Measurements from ENCODE around the gene SLC45A1.
"Not testable (repeated sequence)": the region's sequence is repeated elsewhere in the genome, so short reads cannot be mapped to it uniquely, and the experiment has no call there.

The SLC45A1 gene

DNA sequence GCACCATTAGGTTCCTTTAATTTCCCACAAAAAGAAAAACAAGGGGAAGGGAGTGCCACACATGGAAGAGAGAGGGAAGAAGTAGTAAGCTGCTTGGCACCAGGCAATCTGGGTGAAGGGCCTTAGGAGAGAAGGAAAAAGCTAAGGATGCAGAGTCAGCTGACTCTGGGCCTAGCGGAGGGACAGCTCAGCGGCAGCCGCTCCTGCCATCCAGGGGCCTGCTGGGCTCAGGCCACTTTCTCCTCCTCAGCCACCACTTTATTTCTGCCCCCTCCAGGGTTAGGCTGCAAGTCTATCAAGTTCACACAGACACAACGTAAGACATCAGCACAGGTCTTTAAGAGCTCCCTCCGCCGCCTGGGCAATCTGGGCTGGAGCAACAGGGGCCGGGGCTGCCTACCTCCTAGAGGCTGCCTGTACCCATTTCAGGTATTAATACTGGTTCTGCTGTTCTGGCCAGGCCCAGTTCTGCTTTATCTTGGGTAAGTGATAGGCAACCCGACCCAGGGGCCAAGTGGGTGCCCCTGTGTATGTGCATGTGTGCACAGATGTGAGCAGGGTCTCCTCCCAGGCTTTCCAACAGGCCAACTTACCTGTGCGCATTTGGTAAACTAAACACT, 53.6 kb downstream of the SLC45A1 start:
- no peak for DNase-seq

DNA sequence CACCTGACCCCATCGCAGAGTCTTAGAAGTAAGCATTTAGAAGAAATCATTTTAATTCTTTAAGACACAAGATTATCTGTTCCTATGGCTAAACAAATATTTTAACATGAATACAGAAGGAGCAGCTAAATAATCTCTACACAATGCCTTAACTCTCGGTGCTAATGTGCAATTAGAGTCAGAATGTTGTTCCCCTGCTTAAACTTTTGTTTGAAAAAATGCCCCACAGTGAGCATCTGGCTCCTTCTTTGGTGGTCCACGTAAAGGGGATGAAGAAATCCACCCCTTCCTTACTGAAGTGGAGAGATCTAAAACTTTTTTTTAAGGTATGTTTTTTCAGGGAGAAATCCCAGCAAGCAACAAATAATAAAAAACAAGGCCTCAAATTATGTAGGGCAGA, 55.2 kb downstream of the SLC45A1 start:
- no peak for DNase-seq

DNA sequence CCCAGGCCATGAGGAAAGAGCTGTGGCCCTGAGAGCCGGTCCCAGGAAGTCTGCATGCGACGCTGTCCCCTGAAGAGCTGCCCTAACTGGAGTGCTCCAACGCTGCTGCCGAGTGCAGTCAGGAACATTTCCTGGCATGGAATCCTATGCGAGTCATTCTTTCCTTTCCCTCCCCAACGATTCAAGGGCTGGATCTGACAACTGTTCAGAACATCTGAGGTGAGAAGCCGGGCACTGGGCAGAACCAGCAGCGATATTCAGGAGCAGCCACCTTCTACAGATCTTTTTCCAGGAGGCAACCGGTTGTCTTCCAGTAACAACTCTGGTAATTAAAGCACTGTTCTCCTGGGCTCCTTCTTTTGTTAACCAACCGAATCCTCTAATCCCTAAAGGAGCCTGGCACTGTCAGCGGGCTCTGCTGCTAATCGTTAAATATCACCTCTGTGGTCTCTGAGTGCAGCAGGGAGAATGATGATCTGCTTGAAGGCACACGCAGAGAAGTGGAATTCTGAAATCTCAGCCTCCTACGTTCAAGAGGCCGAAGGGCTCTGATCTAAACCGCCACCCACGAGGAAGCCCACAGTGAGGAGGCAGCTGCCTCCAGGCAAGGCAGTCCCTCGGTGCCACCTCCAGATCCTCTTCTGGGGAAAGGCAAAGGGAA, 55.8 kb downstream of the SLC45A1 start:
- DNase-seq: no peak

DNA sequence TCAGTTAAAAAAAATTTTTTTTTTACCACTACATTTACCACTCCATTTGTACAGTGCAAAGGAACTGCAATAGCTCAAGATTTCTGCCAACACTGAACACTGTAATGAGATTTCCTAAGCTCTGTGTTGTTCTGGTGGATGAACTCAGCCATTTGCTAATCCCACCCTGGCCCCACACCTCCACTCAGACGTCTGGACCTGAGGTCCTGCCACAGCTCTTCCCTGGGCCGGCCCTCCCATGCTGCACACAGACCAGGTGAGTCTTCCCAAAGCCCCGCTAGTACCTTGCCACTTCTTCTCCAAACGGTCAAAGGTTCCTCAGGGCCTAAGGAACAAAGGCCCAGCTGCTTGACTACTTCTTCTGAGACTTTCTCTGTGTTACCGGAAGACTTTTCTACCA, 56.4 kb downstream of the SLC45A1 start:
- no peak for DNase-seq

DNA sequence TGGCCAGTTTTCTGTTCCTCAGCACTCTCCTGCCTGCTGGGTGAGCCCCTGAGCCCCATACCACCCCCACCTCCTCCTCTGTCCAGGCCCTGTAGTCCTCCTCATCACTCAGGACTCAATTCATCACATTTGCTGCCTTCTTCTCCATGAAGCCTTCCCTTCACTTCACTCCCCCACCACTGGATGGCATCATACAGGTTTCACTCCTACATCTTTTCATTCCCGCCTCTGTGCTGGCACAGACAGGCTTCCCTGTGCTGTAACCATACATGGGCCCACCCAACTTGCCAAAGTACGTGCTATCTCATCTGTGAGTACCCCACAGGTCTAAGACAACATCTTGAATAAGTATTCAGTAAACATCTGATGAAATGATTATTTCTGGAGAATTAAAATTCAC, 56.9 kb downstream of the SLC45A1 start:
- DNase-seq: no peak

DNA sequence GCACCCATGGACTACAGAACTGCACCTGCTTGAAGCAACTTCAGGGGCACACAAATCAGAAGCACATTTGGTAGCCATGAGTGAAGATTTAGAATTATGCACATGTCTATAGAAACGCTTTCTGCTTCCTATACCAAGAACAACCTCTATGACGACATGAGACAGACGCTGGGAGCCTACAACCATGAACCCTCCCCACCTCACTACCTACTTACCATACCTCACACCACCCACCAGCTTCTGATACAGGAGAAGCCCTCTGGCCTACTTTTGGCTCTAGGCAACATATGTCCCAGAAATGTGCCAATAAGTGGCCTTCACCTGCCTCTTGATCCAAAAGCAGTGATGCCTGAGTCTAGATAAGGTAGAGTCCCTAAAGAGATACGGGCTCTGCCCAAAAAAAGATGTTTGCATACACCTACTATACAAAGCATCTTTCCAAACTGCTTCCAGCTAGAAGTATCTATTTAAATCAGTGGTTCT, 58.5 kb downstream of the SLC45A1 start:
- DNase-seq: no peak

DNA sequence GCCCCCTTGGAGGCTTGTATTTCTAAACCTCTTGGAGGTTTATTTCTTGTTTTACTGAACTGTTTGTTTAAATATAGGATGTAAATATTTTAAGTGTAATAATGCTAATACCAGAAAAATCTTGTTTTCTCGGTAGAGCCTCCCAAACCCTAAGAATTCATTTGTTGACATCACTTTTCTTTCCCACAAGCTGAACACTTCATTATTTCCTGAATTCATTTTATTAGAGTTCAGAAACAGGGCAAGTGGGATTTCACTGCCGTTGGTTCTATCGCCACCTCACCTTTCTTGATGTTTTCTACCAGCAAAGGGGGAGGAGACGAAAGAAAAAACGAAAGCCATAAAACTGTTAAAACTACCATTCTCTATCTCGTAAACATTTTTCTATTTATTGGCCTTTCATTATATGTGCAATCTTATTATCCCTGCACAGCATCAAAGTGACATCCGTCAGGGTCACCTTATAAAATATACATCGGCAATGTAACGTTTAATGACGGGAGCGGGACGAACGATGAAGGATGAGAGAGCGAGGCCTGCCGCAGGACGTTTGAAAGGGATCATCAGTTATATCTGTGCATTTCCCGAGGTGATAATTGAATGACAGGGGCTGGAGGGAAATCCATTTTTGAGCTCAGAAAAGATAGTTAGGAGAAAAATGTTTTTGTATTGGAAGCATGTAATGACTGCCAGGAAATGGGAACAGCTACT, 59.5 kb downstream of the SLC45A1 start:
- no peak for DNase-seq

DNA sequence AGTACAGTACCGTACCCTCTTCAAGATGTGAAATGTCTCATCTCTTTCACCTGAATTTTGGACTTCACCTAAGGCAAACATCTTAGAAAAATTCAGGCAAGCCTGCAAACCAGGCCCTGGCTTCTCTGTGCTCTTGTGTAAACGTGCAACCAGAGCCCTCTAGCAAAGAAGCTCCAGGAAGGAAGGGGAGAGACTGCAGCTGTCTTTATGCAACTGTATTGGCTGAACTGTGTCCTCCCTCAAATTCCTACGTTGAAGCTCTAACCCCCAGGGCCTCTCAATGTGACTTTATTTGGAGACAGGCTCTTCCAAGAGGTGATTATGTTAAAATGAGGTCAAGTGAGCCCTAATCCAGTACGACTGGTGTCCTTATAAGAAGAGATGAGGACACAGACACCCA, 60.3 kb downstream of the SLC45A1 start:
- DNase-seq: no peak

DNA sequence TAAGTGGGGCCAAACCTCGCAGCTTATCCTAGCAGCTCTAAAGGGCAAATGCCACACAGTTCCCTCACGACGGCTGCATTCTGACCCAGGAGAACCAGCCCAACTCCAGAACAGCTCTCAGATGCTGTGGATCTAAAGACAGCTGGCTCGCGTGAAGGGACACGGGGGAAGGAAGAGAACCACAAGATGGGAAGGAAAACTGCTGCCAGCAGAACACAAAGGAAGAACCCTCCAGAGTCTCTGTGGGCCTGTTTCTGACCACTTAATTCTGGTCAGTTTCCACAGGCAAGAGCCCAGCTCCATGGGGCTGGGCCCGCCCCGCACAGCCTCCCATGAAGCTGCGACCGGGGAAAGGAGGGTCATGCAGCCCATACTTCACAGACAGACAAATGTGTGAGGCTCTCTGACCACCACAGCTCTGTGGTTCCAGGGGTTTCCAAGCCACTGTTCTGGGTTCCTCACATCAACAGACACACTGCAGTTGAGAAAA, 61.1 kb downstream of the SLC45A1 start:
- no peak for DNase-seq

DNA sequence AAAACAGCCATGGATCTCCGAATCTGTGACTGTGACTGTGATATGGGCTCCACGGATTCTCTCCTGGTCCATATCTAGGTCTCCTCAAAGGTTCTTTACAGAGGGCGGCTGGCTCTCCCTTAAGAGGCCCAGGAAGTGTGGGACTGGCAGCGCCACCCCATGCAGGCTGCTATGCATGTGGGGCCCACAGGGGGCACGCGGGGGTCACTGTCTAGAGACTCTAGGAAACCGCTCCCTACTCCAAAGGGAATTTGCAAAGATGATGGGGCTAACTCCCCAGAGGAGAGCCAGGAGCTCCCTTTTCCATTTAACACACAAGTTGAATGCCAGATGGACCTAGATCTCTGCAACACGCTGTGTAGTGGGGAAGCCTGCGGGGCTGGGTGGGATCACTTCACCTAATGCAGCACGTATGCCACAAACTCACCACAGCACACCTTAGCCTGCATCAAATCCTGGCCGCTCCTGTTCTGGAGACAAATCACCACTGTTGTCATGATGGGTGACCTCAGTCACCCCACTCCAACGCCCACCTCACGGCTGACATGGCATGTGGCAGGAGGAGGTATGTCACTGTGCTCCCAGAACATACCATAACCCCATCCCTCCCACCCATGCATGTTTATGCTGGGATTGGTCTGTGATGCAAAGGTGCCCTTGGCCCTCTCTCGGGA, 61.7 kb downstream of the SLC45A1 start:
- DNase-seq: no peak

DNA sequence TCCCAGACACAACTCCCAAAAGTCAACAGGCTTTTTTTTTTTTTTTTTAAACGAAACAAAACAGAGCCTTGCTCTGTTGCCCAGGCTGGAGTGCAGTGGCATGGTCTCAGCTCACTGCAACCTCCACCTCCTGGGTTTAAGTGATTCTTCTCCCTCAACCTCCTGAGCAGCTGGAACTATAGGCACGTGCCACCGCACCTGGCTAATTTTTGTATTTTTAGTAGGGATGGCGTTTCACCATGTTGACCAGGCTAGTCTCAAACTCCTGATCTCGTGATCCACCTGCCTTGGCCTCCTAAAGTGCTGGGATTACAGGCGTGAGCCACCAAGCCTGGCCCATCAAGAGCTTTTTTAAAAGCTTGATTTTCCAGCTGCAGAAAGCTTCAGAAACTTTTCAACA, 62.4 kb downstream of the SLC45A1 start:
- DNase-seq: not testable (repeated sequence)

DNA sequence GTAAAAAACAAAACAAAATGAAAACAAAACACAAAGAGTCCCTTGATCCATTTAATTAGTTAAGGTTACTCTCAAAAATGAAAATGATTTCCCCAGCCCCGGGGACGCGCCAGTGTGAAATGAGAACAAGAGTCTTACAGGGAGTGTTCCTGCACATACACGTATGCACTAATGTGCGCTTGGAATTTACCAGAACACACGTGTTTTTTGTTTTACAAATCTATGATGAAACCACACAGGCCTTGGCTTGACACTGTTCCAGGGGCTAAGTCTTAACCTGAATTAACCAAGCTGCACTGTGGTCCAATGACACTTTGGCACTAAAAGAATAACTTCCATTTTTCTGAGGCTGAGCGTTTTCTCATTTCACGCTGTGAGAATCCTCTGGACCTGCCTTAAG, 63.7 kb downstream of the SLC45A1 start:
- no peak for DNase-seq

DNA sequence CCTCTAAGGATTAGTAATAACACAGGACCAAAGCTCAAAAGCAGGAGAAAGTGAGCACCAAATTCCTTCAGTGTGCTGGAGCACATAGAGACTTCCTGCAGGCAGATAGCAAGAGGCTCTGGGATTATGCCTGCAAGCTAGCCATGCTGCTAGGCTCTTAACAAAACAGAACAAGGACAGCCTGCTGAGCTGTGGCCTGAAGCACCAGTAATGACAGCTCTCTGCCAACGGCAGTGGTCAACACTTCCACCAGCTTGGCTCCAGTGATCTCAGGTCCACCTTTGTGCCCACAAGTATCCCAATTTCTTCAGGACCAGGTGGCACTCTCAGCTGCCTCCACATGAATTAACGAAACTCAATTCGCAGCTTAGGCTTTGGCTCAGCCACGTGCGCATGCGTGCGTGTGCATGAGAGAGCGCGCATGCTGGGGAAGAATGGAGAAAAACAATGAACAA, 64.2 kb downstream of the SLC45A1 start:
- no peak for DNase-seq

DNA sequence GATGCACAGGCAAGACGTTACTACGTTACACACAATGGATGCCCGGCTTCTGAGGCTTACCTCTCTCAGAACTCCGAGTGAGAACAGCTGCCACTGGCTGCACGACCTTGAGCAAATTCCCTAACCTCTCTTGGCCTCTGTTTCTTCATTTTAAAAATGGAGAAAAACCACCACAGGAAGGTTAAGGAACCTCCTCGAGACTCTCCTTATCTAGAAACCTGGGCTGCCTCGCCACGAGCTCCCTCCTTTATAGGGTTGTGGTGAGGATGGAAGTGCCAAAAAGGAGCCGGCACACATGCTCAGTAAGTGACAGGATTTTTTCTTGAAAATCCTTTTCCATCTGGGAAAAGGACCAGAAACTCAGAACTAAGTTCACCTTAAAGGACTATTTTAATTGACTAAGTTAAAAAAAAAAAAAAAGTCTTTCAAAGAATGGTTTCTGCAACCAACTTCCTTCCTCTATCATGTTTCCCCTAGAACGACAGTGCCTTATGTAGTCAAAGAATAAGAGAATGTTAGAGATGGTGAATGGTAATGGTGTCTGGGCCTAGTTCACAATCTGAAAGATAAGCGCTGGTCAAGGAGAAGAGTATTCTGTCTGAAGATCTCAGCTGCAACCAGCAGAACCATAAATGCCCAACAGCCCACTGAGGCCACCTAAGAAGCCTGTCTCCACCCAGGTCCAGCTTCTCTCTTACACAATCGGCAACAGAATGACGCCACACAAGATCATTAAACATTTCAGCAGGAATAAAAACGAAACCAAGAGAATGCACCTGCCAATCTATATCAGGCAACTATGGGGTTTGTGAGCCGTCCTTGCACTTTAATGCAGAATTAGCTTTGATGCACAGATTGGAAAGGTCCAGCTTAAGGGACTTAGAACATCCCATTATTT, 64.9 kb downstream of the SLC45A1 start:
- no peak for DNase-seq

DNA sequence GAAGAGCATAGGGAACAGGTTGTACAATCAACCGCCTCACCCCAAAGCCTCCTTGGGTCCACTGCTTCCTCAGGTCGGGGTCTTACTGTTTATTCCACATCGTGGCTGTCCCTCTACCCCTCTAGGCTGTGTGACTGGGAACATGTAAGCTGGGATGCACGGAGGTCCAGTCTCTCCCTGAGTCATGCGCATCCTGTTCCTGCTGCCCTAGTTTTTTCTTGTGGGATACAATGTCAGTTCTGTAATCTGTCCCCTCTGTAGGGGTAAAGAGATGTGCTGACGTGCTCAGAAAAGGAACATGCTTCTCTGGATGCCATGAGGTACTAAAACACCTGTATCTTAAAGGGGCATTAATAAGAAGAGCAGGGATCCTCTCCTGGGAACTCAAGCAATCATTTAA, 66.2 kb downstream of the SLC45A1 start:
- no peak for DNase-seq

DNA sequence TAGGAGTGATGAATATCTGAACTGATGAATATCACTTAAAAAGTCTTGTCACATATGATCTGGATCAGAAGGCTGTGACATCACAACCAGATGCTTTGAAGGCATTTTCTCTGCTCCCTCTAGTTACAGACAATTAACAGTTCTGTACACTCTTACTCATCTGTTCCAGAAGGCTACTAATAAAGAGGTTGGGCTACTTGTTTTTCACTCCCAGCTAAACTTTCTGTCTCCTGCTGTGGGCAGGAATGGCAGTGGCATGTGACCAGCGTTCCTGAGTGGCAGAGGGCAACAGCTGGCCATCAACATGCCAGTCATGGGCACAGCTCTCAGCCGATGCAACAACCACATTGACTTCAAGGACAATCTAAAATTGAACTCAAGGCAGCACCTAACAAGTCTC, 66.7 kb downstream of the SLC45A1 start:
- DNase-seq: no peak

DNA sequence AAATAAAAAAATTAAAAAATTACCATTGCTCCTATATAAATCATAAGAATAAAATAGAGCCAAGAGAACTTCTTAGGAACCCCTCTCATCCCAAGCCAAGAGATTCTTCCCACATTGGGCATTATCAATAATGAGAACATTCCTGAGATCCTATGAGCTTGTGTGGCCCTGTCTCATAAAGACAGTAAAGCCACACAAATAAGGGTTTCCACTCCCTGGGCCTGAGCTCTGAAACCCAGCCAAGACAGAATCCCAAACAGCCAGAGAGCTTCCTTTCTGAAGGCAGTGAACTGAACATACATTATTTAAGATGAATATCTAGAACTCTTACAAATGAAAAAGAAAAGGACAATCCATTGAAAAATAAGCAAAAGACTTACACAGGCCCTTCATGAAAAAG, 68.3 kb downstream of the SLC45A1 start:
- no peak for DNase-seq

DNA sequence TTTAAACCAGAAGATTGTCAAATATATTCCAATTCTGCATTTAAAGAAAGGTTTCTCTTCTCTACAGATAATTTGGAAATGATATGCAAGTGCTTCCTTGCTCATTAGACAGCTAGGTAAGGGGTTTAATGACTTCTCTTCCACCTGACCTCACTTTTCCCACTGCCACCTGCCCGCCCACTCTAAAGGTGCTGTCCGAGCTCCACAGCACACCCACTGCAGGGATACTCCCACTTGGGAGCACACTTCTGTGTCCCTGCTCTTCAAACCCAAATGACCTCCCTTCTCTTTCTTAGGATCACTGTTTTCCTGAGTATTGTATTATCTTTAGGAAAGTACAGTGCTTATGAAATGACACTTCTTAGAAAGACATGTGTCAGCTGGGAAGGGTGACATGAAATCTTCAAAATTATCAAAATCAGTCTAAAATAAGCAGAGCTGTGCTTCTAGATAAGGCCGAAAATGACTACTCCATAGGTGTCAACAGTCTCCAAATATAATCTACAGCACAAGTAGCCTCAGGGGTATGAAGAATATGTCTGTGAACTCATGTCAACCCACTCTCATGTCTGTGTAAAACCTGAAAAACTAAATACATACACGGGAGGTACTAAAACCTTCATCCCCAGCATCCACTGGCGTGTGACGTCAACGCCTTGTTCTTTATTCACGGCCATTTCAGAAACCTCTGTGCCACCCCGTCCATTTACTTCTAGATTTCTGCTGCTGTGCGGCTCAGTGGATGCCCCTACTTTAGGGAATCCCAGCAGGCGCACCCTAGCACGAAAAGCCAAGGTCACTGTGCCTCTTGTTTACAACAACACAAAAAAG, 71.0 kb downstream of the SLC45A1 start:
- no peak for DNase-seq

DNA sequence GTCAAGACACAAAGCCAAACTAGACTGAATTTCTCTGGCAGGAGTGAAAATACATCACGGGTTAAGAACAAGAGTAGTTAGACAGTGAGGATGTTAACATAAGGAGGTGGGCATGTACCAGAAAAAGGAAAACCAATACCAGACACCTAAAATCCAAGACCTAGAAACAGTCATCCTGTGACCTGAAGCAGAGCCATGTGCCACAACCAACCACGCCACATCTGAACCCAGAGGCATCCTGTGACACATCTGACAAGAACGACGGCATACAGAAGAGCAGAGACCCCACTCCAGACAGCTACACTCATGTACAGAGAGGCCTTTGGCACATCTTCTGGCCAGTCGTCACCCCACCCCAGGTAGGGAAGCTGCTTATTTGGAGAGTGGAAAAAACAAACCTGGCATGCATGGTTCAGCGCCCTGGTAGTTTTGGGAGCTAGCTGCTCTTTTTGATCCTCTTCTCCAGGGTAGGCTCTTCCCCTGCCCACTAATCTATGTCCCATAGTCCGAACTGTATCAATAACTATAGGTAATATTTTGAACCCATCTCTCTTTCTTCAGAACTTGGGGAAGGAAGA, 72.1 kb downstream of the SLC45A1 start:
- no peak for DNase-seq

DNA sequence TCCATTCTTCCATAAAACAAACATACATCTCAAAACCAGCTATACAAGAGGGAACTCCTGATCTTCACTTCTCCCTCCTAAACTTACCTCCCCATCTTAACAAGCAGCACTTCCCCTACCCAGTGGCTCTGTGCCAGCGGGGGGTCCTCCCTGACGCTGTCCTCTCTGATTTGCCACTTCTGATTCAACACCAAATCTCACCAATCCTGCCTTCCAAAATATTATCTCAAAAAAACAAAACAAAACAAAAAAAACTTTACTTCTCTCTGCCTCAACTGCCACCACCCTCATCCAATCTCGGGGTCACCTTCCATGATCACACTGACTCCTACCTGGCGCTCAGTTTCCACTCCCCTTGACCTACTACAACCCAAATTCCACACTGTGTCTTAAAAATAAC, 72.8 kb downstream of the SLC45A1 start:
- DNase-seq: no peak

DNA sequence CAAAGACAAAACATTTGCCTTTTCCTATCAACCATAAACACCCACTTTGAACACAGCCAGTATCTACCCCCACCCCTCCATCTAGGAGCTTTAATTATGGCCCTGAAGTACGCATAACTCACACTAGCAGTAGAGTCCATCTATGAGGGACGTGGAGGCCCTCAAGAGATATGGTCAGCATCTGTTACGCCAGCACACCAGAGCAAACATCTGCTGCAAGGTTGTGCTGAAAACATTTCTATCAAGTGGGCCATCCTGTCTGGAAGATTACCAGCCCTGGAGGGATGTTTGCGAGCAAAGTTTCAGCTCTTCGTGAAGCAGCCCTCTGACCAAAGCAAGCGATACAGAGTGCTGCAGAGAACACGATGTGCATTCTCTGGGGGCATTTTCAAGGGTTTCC, 74.6 kb downstream of the SLC45A1 start:
- no peak for DNase-seq
